Measurements from ENCODE around the gene TIMM13.

The TIMM13 gene

GRCh38 chr19:2415973-2416319, 11.4 kb downstream of the TIMM13 start:
- H3K36me3 ChIP-seq (ENCODE audit: control insufficient read depth, low read length), result peaks cover 5% of the 10 kb centered on the region
- no peak overlapping the region for H3K27ac ChIP-seq (ENCODE audit: low read depth, low read length)
- no peaks in the 10 kb centered on the region for H3K9me2 ChIP-seq (replicated peaks; ENCODE audit: control insufficient read depth, low read length)
- H3F3A ChIP-seq (ENCODE audit: control insufficient read depth, insufficient read depth), result 0 out of 2 replicates have a peak, but pooled peaks cover 5% of the 10 kb centered on the region
- no peaks in the 10 kb centered on the region for H3K4me1 ChIP-seq (ENCODE audit: control insufficient read depth, low read length)
- H3K79me2 ChIP-seq (ENCODE audit: control insufficient read depth, low read length), result no peaks in the 10 kb centered on the region
- no peak overlapping the region for H3K4me3 ChIP-seq (ENCODE audit: low read length)
- H4K20me1 ChIP-seq (ENCODE audit: control insufficient read depth, insufficient read depth, low read depth, low read length), result no peaks in the 10 kb centered on the region
- peaks cover 2% of the 10 kb centered on the region; the same call in 1 of the 2 replicates for H3K27me3 ChIP-seq (ENCODE audit: control insufficient read depth, low read length)
- no peak overlapping the region for H3K4me2 ChIP-seq (ENCODE audit: low read length)
- TF ChIP-seq CTCF (IDR thresholded peaks at IDR 0.05; ENCODE audit: low read depth, low read length, poor library complexity, severe bottlenecking) (no peak), EZH2phosphoT487 (IDR thresholded peaks at IDR 0.05; ENCODE audit: borderline replicate concordance, low read length) (no peak)
- H3K9me3 ChIP-seq (ENCODE audit: control insufficient read depth, insufficient read depth, low read length), result peaks cover 4% of the 10 kb centered on the region; the same call in 1 of the 2 replicates

- Histone ChIP-seq H3K4me2 (ENCODE audit: low read length) (no peak overlapping the region), H3K79me2 (ENCODE audit: control insufficient read depth, low read length) (no peaks in the 10 kb centered on the region)
These were observed 12.0 kb downstream of the TIMM13 start for GRCh38 chr19:2415281-2415972.

GRCh38 chr19:2413629-2414028, 13.8 kb downstream of the TIMM13 start:
- H3K27me3 ChIP-seq (ENCODE audit: control insufficient read depth, low read length), result peaks cover 2% of the 10 kb centered on the region; the same call in 1 of the 2 replicates

More at GRCh38 chr19:2415281-2415972, 12.0 kb downstream of the TIMM13 start:
- peaks cover 4% of the 10 kb centered on the region; the same call in 1 of the 2 replicates for H3K9me3 ChIP-seq (ENCODE audit: control insufficient read depth, insufficient read depth, low read length)
- H3F3A ChIP-seq (ENCODE audit: control insufficient read depth, insufficient read depth), result 0 out of 2 replicates have a peak, but pooled peaks cover 5% of the 10 kb centered on the region
- H3K9me2 ChIP-seq (replicated peaks; ENCODE audit: control insufficient read depth, low read length), result no peaks in the 10 kb centered on the region
- no peak for TF ChIP-seq CTCF (IDR thresholded peaks at IDR 0.05; ENCODE audit: low read depth, low read length, poor library complexity, severe bottlenecking)
- no peak for TF ChIP-seq EZH2phosphoT487 (IDR thresholded peaks at IDR 0.05; ENCODE audit: borderline replicate concordance, low read length)
- H3K4me3 ChIP-seq (ENCODE audit: low read length), result no peak overlapping the region
- peaks cover 5% of the 10 kb centered on the region for H3K36me3 ChIP-seq (ENCODE audit: control insufficient read depth, low read length)
- no peak overlapping the region for H3K27ac ChIP-seq (ENCODE audit: low read depth, low read length)
- no peaks in the 10 kb centered on the region for H3K4me1 ChIP-seq (ENCODE audit: control insufficient read depth, low read length)
- peaks cover 2% of the 10 kb centered on the region; the same call in 1 of the 2 replicates for H3K27me3 ChIP-seq (ENCODE audit: control insufficient read depth, low read length)
- H4K20me1 ChIP-seq (ENCODE audit: control insufficient read depth, insufficient read depth, low read depth, low read length), result no peaks in the 10 kb centered on the region

More at GRCh38 chr19:2413629-2414028, 13.8 kb downstream of the TIMM13 start:
- Histone ChIP-seq H4K20me1 (ENCODE audit: control insufficient read depth, insufficient read depth, low read depth, low read length) (no peaks in the 10 kb centered on the region), H3K4me3 (ENCODE audit: low read length) (no peak overlapping the region), H3K4me2 (ENCODE audit: low read length) (no peak overlapping the region), H3K9me3 (ENCODE audit: control insufficient read depth, insufficient read depth, low read length) (no peaks in the 10 kb centered on the region), H3F3A (ENCODE audit: control insufficient read depth, insufficient read depth) (0 out of 2 replicates have a peak, but pooled peaks cover 5% of the 10 kb centered on the region), H3K9me2 (replicated peaks; ENCODE audit: control insufficient read depth, low read length) (no peaks in the 10 kb centered on the region), H3K79me2 (ENCODE audit: control insufficient read depth, low read length) (no peaks in the 10 kb centered on the region), H3K4me1 (ENCODE audit: control insufficient read depth, low read length) (no peaks in the 10 kb centered on the region), H3K27ac (ENCODE audit: low read depth, low read length) (no peak overlapping the region), H3K36me3 (ENCODE audit: control insufficient read depth, low read length) (peaks cover 5% of the 10 kb centered on the region)
- TF ChIP-seq CTCF (IDR thresholded peaks at IDR 0.05; ENCODE audit: low read depth, low read length, poor library complexity, severe bottlenecking) (no peak), EZH2phosphoT487 (IDR thresholded peaks at IDR 0.05; ENCODE audit: borderline replicate concordance, low read length) (no peak)

All from DOHH2 (cell line).